ENCODE measurements around the gene LY6G6D. TPM values are rescaled to one million over a fixed set of nuclear protein-coding genes. Genes with fewer than 3 reads are reported as not detected.

The LY6G6D gene
- total and polyA plus RNA-seq, 2 of the 13 experiments (the other 11 are each of a cell fraction or from before 2014, with no cell fraction given), result not detected

DNA sequence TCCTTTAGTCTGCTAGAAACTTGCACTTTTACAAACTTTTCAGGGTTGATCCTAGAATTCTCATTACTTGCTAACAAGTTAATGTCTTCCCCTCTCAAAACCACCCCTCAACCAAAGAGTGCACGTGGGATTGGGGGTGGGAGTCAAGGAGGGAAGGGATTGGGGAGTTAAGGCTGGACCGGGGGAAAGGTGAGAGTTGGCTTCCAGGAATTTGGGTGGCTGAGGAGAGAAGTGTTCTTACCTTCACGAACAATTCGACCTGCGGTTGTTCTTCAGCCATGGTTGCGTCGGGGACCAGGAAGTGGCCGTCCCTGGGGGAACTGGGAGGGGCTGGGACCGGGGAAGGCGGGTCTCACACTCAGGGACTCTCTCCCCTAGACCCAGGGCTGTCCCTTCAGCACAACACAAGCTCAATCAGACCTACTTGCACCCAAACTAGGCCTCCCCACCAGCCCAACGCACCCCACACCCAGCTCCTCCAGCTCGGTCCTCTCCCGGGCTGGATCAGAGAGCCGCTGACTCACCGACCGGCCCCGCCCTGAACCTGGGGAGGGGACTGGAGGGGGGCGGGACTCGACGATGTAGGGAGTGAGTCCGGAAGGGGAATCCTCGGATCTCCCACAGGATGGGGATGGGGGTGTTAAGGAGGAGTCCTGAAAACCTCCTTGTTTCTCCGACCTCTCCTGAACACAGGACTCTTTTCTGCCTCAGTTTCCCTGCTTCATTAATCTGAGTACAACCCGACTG, 21.0 kb downstream of the LY6G6D start, which contains the start of gene CLIC1 (continued):
- TF ChIP-seq, protein P1, sequence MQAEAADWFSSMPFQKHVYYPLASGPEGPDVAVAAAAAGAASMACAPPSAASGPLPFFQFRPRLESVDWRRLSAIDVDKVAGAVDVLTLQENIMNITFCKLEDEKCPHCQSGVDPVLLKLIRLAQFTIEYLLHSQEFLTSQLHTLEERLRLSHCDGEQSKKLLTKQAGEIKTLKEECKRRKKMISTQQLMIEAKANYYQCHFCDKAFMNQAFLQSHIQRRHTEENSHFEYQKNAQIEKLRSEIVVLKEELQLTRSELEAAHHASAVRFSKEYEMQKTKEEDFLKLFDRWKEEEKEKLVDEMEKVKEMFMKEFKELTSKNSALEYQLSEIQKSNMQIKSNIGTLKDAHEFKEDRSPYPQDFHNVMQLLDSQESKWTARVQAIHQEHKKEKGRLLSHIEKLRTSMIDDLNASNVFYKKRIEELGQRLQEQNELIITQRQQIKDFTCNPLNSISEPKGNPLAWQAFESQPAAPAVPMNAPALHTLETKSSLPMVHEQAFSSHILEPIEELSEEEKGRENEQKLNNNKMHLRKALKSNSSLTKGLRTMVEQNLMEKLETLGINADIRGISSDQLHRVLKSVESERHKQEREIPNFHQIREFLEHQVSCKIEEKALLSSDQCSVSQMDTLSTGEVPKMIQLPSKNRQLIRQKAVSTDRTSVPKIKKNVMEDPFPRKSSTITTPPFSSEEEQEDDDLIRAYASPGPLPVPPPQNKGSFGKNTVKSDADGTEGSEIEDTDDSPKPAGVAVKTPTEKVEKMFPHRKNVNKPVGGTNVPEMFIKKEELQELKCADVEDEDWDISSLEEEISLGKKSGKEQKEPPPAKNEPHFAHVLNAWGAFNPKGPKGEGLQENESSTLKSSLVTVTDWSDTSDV (CRISPR knock-in tag; IDR thresholded peaks at IDR 0.05), result peak; percentile 94
- TF ChIP-seq, protein P2, sequence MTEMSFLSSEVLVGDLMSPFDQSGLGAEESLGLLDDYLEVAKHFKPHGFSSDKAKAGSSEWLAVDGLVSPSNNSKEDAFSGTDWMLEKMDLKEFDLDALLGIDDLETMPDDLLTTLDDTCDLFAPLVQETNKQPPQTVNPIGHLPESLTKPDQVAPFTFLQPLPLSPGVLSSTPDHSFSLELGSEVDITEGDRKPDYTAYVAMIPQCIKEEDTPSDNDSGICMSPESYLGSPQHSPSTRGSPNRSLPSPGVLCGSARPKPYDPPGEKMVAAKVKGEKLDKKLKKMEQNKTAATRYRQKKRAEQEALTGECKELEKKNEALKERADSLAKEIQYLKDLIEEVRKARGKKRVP (CRISPR knock-in tag; IDR thresholded peaks at IDR 0.05), result 0 out of 4 replicates have a peak, but pooled peaks of 1 of the 2 experiments have one; percentile 25
- TF ChIP-seq LCORL (IDR thresholded peaks at IDR 0.05) (no peak), LCORL (CRISPR knock-in tag; IDR thresholded peaks at IDR 0.05) (peak; percentile 89), TARDBP (CRISPR knock-in tag; IDR thresholded peaks at IDR 0.05) (0 out of 2 replicates have a peak, but pooled peaks have one; percentile 58), RXRA (CRISPR knock-in tag; IDR thresholded peaks at IDR 0.05) (peak; percentile 48; the same call in 1 of the 2 replicates), ZFX (CRISPR knock-in tag; IDR thresholded peaks at IDR 0.05; ENCODE audit: low read depth) (peak; percentile 83), ZNF205 (CRISPR knock-in tag; IDR thresholded peaks at IDR 0.05) (0 out of 2 replicates have a peak, but pooled peaks have one; percentile 18), PHF20 (CRISPR knock-in tag; IDR thresholded peaks at IDR 0.05) (peak; percentile 62; the same call in 1 of the 2 replicates), FIP1L1 (IDR thresholded peaks at IDR 0.05; ENCODE audit: borderline replicate concordance, insufficient read depth, low read depth, low read length) (peak; percentile 66; the same call in 1 of the 2 replicates), TP53 (CRISPR knock-in tag; conservative IDR thresholded peaks at IDR 0.05) (0 out of 2 replicates have a peak, but pooled peaks have one; percentile 16), ZNF749 (CRISPR knock-in tag; IDR thresholded peaks at IDR 0.05; ENCODE audit: borderline replicate concordance) (0 out of 2 replicates have a peak, but pooled peaks have one; percentile 59), TAF1 (CRISPR knock-in tag; IDR thresholded peaks at IDR 0.05) (peak; percentile 94), ZNF788 (CRISPR knock-in tag; IDR thresholded peaks at IDR 0.05; ENCODE audit: borderline replicate concordance) (peak; percentile 52; the same call in 1 of the 2 replicates), MED1 (CRISPR knock-in tag; IDR thresholded peaks at IDR 0.05) (peak; percentile 84), MAZ (IDR thresholded peaks at IDR 0.05; ENCODE audit: borderline replicate concordance, low read depth, low read length) (peak; percentile 97), MAZ (CRISPR knock-in tag; IDR thresholded peaks at IDR 0.05; ENCODE audit: low read depth) (peak; percentile 85), ZNF619 (CRISPR knock-in tag; IDR thresholded peaks at IDR 0.05) (0 out of 2 replicates have a peak, but pooled peaks have one; percentile 43), YY1 (IDR thresholded peaks at IDR 0.05; ENCODE audit: insufficient read depth, insufficient replicate concordance, low read depth, low read length) (peak; percentile 65)
- TF ChIP-seq, protein P3, sequence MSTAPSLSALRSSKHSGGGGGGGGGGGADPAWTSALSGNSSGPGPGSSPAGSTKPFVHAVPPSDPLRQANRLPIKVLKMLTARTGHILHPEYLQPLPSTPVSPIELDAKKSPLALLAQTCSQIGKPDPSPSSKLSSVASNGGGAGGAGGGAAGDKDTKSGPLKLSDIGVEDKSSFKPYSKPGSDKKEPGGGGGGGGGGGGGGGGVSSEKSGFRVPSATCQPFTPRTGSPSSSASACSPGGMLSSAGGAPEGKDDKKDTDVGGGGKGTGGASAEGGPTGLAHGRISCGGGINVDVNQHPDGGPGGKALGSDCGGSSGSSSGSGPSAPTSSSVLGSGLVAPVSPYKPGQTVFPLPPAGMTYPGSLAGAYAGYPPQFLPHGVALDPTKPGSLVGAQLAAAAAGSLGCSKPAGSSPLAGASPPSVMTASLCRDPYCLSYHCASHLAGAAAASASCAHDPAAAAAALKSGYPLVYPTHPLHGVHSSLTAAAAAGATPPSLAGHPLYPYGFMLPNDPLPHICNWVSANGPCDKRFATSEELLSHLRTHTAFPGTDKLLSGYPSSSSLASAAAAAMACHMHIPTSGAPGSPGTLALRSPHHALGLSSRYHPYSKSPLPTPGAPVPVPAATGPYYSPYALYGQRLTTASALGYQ (CRISPR knock-in tag; IDR thresholded peaks at IDR 0.05), result peak; percentile 59; the same call in 1 of the 2 replicates
- TF ChIP-seq, protein P4, sequence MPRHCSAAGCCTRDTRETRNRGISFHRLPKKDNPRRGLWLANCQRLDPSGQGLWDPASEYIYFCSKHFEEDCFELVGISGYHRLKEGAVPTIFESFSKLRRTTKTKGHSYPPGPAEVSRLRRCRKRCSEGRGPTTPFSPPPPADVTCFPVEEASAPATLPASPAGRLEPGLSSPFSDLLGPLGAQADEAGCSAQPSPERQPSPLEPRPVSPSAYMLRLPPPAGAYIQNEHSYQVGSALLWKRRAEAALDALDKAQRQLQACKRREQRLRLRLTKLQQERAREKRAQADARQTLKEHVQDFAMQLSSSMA (CRISPR knock-in tag; IDR thresholded peaks at IDR 0.05), result no peak; the same call in 1 of the 2 replicates

Data from HepG2 (cell line).